Transverse colon (tissue), 4 donors: ENCODE data around the gene ARSK. TPM values are rescaled to one million over a fixed set of nuclear protein-coding genes. Genes with fewer than 3 reads are reported as not detected.

ENCODE experiments used
- DNase-seq: peaks from one replicate; pipeline ENCODE4 v3.0.0-alpha.2; 2019
- H3K27ac ChIP-seq, 4 donors: fragments of 200-600 bp; sonication (generic); 2 replicates each; pipeline ENCODE4 v1.5.1; 2016 to 2018; ENCODE audit warnings: inconsistent platforms in 4 of 4
- H3K27me3 ChIP-seq: fragments of 200-600 bp; sonication (generic); 2 replicates; pipeline ENCODE4 v1.5.1; 2017; ENCODE audit warnings: inconsistent platforms
- H3K36me3 ChIP-seq, 4 donors: fragments of 200-600 bp; sonication (generic); 2 replicates each; pipeline ENCODE4 v1.5.1; 2017 to 2019; ENCODE audit warnings: inconsistent platforms in 4 of 4
- H3K4me1 ChIP-seq, 4 donors: fragments of 200-600 bp; sonication (generic); 2 replicates each; pipeline ENCODE4 v1.5.1; 2017 to 2020; ENCODE audit warnings: inconsistent platforms in 4 of 4
- H3K4me3 ChIP-seq, 4 donors: fragments of 200-600 bp; sonication (generic); 1 replicate in 1 of 4; 2 replicates in 3 of 4; pipeline versions ENCODE4 v1.5.1 to v1.6.1; 2017 to 2019; ENCODE audit warnings: inconsistent platforms in 4 of 4
- H3K9me3 ChIP-seq, 2 donors: fragments of 200-600 bp; sonication (generic); 2 replicates each; pipeline ENCODE4 v1.5.1; 2017 to 2019; ENCODE audit warnings: inconsistent platforms in 2 of 2
- EP300 ChIP-seq: sonication (generic); formaldehyde crosslinking; IDR thresholded peaks from one replicate; pipeline ENCODE4 v1.6.1; 2017; ENCODE audit warnings: antibody characterized with exemption, low read depth
- POLR2A ChIP-seq: fragments of 450-650 bp; IDR thresholded peaks from one replicate; pipeline ENCODE4 v1.6.1; 2016; ENCODE audit warnings: antibody characterized with exemption, mild to moderate bottlenecking, moderate library complexity
- POLR2AphosphoS5 ChIP-seq, 3 donors: sonication (generic); formaldehyde crosslinking; IDR thresholded peaks; one replicate each; pipeline ENCODE4 v1.6.1; 2016; ENCODE audit warnings: antibody characterized with exemption in 3 of 3
- WGBS, 2 donors: methylation state at CpG; one replicate each; pipeline ENCODE4 v1.1.5; 2018; ENCODE audit warnings: low coverage in 1 of 2; 5-methylcytosine and 5-hydroxymethylcytosine counted together
- in situ Hi-C, 4 donors: fragments of 200-750 bp; cut with MboI; loops; one replicate each; pipeline versions ENCODE4 v1.15.0 to v1.15.1; 2017; ENCODE audit warnings: low sequenced_read_pairs in 3 of 4, low pct_ligation_motif_present in 1 of 4, low pct_unique_long_range_greater_than_20kb in 1 of 4
- intact Hi-C: fragments of 100-400 bp; cut with DNase I; formaldehyde crosslinking; loops from one replicate; pipeline ENCODE4 v1.15.1; 2023; ENCODE audit warnings: low total_unique reads
- total RNA-seq, 4 donors: library from RNA; depleted of rRNA; stranded (reverse); fragments of >200 nt; gene quantifications; one replicate each; pipeline ENCODE4 v1.1.0, GENCODE V29; 2016
- TF ChIP-seq, protein P1 (sequence below), 5 experiments: fragments of 200-600 bp in 3 of 5; fragments of 450-650 bp in 2 of 5; sonication (generic) in 3 of 5; IDR thresholded peaks; 1 replicate in 2 of 5; 2 replicates in 3 of 5; pipeline ENCODE4 v1.5.1; 2016 to 2017; ENCODE audit warnings: antibody characterized with exemption in 5 of 5, inconsistent platforms in 3 of 5, mild to moderate bottlenecking in 2 of 5, moderate library complexity in 1 of 5

Gene ARSK
- total RNA-seq, 4 donors from 2014 or later: 0.40 to 5.6 (median 1.8) TPM

DNA sequence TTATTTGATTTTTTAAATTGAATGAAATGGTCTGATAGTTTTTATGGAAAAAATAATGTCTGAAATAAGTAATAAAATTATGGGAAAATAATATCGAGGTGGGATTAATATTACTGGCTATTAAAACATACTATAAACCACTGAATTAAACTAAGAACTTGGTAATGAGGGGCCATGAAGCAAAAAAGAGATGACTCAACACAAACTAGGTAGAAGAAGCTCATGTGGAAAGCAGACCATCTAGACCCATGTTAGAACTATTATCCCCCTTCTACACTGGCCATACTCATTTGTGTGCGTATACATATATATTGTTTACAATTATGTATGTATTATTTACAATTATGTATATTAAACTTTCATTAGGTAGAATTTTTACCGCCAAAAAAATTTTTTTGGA lies 56.5 kb downstream of the ARSK start:
- H3K27ac ChIP-seq: no peak overlapping the region
- in situ Hi-C loops: no loop called here
- 93 to 100% methylated on average over 3 of the region's 3 CpGs for WGBS, 2 donors
- peaks cover 0 to 3% (median 0%) of the 10 kb centered on the region in 4 donors for H3K36me3 ChIP-seq
- DNase-seq: no peak
- peaks cover 9% of the 10 kb centered on the region in 2 donors for H3K9me3 ChIP-seq
- H3K4me3 ChIP-seq: no peak overlapping the region
- no peaks in the 10 kb centered on the region for H3K4me1 ChIP-seq
- TF ChIP-seq, protein P1, sequence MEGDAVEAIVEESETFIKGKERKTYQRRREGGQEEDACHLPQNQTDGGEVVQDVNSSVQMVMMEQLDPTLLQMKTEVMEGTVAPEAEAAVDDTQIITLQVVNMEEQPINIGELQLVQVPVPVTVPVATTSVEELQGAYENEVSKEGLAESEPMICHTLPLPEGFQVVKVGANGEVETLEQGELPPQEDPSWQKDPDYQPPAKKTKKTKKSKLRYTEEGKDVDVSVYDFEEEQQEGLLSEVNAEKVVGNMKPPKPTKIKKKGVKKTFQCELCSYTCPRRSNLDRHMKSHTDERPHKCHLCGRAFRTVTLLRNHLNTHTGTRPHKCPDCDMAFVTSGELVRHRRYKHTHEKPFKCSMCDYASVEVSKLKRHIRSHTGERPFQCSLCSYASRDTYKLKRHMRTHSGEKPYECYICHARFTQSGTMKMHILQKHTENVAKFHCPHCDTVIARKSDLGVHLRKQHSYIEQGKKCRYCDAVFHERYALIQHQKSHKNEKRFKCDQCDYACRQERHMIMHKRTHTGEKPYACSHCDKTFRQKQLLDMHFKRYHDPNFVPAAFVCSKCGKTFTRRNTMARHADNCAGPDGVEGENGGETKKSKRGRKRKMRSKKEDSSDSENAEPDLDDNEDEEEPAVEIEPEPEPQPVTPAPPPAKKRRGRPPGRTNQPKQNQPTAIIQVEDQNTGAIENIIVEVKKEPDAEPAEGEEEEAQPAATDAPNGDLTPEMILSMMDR (IDR thresholded peaks at IDR 0.05): no peak
- TF ChIP-seq POLR2AphosphoS5 (IDR thresholded peaks at IDR 0.05) (no peak), POLR2A (no peak), EP300 (no peak)
- H3K27me3 ChIP-seq: no peaks in the 10 kb centered on the region
- intact Hi-C loops: no loop called here

GRCh38 chr5:95613514-95613913 lies 58.6 kb downstream of the ARSK start:
- H3K4me3 ChIP-seq: no peak overlapping the region
- no peak overlapping the region for H3K27ac ChIP-seq
- no peak for TF ChIP-seq POLR2A
- TF ChIP-seq EP300: no peak
- no peak for DNase-seq
- in situ Hi-C loops: no loop called here
- H3K4me1 ChIP-seq: no peaks in the 10 kb centered on the region
- intact Hi-C loops: no loop called here
- WGBS, 2 donors: 88 to 97% methylated on average over 1 of the region's 1 CpG
- H3K27me3 ChIP-seq: no peaks in the 10 kb centered on the region
- H3K36me3 ChIP-seq: peaks cover 0 to 3% (median 0%) of the 10 kb centered on the region in 4 donors
- peaks cover 9% of the 10 kb centered on the region in 2 donors for H3K9me3 ChIP-seq

- peaks cover 0 to 10% (median 7%) of the 10 kb centered on the region in 4 donors for H3K4me1 ChIP-seq
- in situ Hi-C loops: no loop called here
- no peak for TF ChIP-seq POLR2AphosphoS5 (IDR thresholded peaks at IDR 0.05)
- no peak for TF ChIP-seq EP300
- no peak for TF ChIP-seq POLR2A
- TF ChIP-seq, protein P1 (IDR thresholded peaks at IDR 0.05): no peak
- H3K27ac ChIP-seq: no peak overlapping the region
- H3K36me3 ChIP-seq: peaks cover 0 to 3% (median 0%) of the 10 kb centered on the region in 4 donors
- H3K27me3 ChIP-seq: no peaks in the 10 kb centered on the region
- 52 to 79% methylated on average over 1 of the region's 1 CpG for WGBS, 2 donors
- H3K4me3 ChIP-seq: no peak overlapping the region
- intact Hi-C loops: no loop called here
- DNase-seq: no peak
- peaks cover 9% of the 10 kb centered on the region in 2 donors for H3K9me3 ChIP-seq
Measured at GRCh38 chr5:95615164-95615467, 60.2 kb downstream of the ARSK start.

GRCh38 chr5:95617057-95617456 lies 62.2 kb downstream of the ARSK start:
- peaks cover 0 to 25% (median 19%) of the 10 kb centered on the region in 4 donors for H3K4me1 ChIP-seq
- no peak for DNase-seq
- no peak for TF ChIP-seq EP300
- TF ChIP-seq POLR2AphosphoS5 (IDR thresholded peaks at IDR 0.05): no peak
- no peak for TF ChIP-seq POLR2A
- TF ChIP-seq, protein P1 (IDR thresholded peaks at IDR 0.05): no peak
- H3K9me3 ChIP-seq: peaks cover 9% of the 10 kb centered on the region in 2 donors
- intact Hi-C loops: no loop called here
- in situ Hi-C loops: no loop called here
- H3K36me3 ChIP-seq: peaks cover 0 to 3% (median 0%) of the 10 kb centered on the region in 4 donors
- no peak overlapping the region for H3K27ac ChIP-seq
- peaks cover 3% of the 10 kb centered on the region for H3K27me3 ChIP-seq
- no peak overlapping the region for H3K4me3 ChIP-seq
- WGBS, 2 donors: 72 to 100% methylated on average over 4 to 5 of the region's 5 CpGs

DNA sequence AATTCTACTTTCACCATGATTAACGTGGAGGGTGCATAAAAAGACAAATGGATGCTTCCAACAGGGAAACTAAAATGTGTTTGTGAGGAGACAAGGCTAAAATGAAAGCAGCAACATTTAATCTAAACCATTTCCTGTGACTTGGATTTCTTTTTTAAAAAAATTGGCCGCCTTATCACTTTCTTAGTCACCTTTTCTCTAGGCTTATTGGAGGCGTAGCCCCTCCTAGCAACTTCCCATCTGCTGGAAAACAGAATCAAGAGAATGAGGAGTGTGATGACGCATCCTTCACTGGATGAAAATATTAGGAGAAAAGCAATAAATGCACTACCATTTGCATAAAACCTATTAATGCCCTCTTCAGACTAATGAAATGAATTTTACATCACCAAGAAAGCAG lies 64.2 kb downstream of the ARSK start:
- H3K27ac ChIP-seq: no peak overlapping the region
- no peaks in the 10 kb centered on the region for H3K36me3 ChIP-seq
- WGBS, 2 donors: 87 to 95% methylated on average over 3 to 4 of the region's 4 CpGs
- no peak overlapping the region for H3K4me3 ChIP-seq
- TF ChIP-seq POLR2AphosphoS5 (IDR thresholded peaks at IDR 0.05): no peak
- TF ChIP-seq, protein P1 (IDR thresholded peaks at IDR 0.05): no peak
- TF ChIP-seq POLR2A: no peak
- TF ChIP-seq EP300: no peak
- H3K4me1 ChIP-seq: peaks cover 0 to 31% (median 21%) of the 10 kb centered on the region in 4 donors
- H3K9me3 ChIP-seq: peaks cover 0 to 2% of the 10 kb centered on the region in 2 donors
- intact Hi-C loops (no loop called here), in situ Hi-C loops (no loop called here)
- H3K27me3 ChIP-seq: peaks cover 3% of the 10 kb centered on the region
- DNase-seq: no peak
